GM10248 (cell line): Measurements from ENCODE around the gene FAM81B.

Experiments
- CTCF ChIA-PET: fragments of 300-600 bp; sonication (Branson Sonifier 250); formaldehyde crosslinking; extraction: SDS; loops from one replicate; lab custom pipeline; 2021; ENCODE audit warnings: antibody characterized with exemption; lab: Yijun Ruan, JAX
- POLR2A ChIA-PET: fragments of 350-650 bp; sonication (Branson Sonifier 250); formaldehyde crosslinking; extraction: SDS; loops from one replicate; lab custom pipeline; 2020; ENCODE audit warnings: antibody characterized with exemption; lab: Yijun Ruan, JAX
- DNase-seq: peaks from one replicate; pipeline ENCODE4 v3.0.0; 2012; ENCODE audit errors: extremely low spot score
- CTCF ChIP-seq: IDR thresholded peaks from 2 replicates; pipeline ENCODE4 v1.5.1; 2012; ENCODE audit warnings: mild to moderate bottlenecking, low read depth; ENCODE audit errors: extremely low read depth, missing control alignments, control extremely low read depth

FAM81B gene

GRCh38 chr5:95414451-95414850 is 23.3 kb downstream of the FAM81B start:
- CTCF ChIA-PET, result no interaction called here
- POLR2A ChIA-PET, result no interaction called here

GRCh38 chr5:95417971-95418370 is 26.8 kb downstream of the FAM81B start:
- no peak for TF ChIP-seq CTCF
- no peak for DNase-seq
- POLR2A ChIA-PET, result no interaction called here

More at GRCh38 chr5:95414451-95414850, 23.3 kb downstream of the FAM81B start:
- DNase-seq, result no peak
- TF ChIP-seq CTCF, result no peak

GRCh38 chr5:95422838-95423237 is 31.7 kb downstream of the FAM81B start:
- DNase-seq, result no peak
- ChIA-PET POLR2A (no interaction called here), CTCF (no interaction called here)
- TF ChIP-seq CTCF, result no peak

More at GRCh38 chr5:95417971-95418370, 26.8 kb downstream of the FAM81B start:
- CTCF ChIA-PET, result interaction anchor here (0.9 to 1.2 kb wide), 3 partner anchors 10 to 424 kb away, joined by 3 to 4 read pairs (median 3); no protein-coding TSS in a partner anchor

GRCh38 chr5:95424016-95424415 is 32.9 kb downstream of the FAM81B start:
- POLR2A ChIA-PET, result no interaction called here
- no peak for TF ChIP-seq CTCF
- no peak for DNase-seq
- CTCF ChIA-PET, result interaction anchor here (1.7 kb wide), 1 partner anchor 15 kb away, joined by 3 read pairs; no protein-coding TSS in a partner anchor

- POLR2A ChIA-PET, result no interaction called here
- no peak for DNase-seq
- TF ChIP-seq CTCF, result no peak
- CTCF ChIA-PET, result interaction anchor here (1.7 kb wide), 1 partner anchor 14 kb away, joined by 3 read pairs; no protein-coding TSS in a partner anchor
Measured at GRCh38 chr5:95424526-95424925, 33.4 kb downstream of the FAM81B start.

GRCh38 chr5:95426227-95426626 is 35.1 kb downstream of the FAM81B start:
- ChIA-PET CTCF (no interaction called here), POLR2A (no interaction called here)
- no peak for TF ChIP-seq CTCF
- no peak for DNase-seq

GRCh38 chr5:95432779-95433178 is 41.6 kb downstream of the FAM81B start:
- POLR2A ChIA-PET, result no interaction called here
- CTCF ChIA-PET, result no interaction called here
- TF ChIP-seq CTCF, result no peak
- DNase-seq, result no peak
